GM19240 (cell line): ENCODE measurements around the gene AMPD2.
"Not testable (repeated sequence)": the region's sequence is repeated elsewhere in the genome, so short reads cannot be mapped to it uniquely, and the experiment has no call there.

Experiments used
- DNase-seq: peaks from one replicate; pipeline ENCODE4 v3.0.0; 2011; ENCODE audit warnings: low spot score; ENCODE audit not compliant: insufficient read length

AMPD2 gene

GRCh38 chr1:109676683-109677381, 57.2 kb downstream of the AMPD2 start:
- DNase-seq: not testable (repeated sequence)

- DNase-seq: no peak
Observed at GRCh38 chr1:109677459-109677858, 57.8 kb downstream of the AMPD2 start.

GRCh38 chr1:109678637-109679036, 59.0 kb downstream of the AMPD2 start:
- not testable (repeated sequence) for DNase-seq
